NK-92 (cell line): ENCODE measurements around the gene TMEM204.

Source experiments
- DNase-seq: peaks from one replicate; lab custom pipeline; 2025; ENCODE audit not compliant: unreplicated experiment; lab: John Stamatoyannopoulos, UW

Gene TMEM204

GRCh38 chr16:1520461-1520860, 13.0 kb upstream of the TMEM204 start:
- DNase-seq: no peak

DNA sequence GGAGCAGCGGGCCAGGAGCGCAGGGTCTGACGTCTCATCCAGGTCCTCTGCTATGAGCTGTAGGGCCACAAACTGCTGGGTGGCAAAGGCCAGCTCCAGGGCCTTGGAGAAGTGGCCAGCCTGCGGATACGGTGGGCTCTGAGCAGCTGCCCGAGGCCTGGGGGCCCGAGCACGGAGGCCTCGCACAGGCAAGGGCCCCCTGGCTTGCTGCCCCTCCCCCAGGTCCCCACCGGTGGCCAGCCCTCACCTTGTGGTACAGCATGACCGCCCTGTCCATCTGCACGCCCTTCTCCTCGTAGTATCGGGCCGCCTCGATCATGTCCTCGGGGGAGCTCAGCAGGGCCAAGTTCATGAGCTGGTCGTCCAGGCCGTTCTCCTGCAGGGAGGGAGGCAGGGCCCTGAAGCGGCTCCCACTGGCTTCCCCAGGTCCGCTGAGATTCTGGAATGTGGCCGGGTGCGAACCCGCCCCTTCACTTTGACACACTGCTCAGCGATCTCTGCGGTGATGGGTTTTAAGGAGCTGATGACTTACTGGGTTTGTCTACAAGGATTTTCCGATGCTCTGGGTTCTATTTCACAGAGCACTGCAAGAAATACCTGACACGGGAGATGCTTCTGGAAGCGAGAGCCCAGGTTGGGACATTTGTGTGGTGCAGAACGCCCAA, 9.8 kb upstream of the TMEM204 start:
- DNase-seq: no peak

DNA sequence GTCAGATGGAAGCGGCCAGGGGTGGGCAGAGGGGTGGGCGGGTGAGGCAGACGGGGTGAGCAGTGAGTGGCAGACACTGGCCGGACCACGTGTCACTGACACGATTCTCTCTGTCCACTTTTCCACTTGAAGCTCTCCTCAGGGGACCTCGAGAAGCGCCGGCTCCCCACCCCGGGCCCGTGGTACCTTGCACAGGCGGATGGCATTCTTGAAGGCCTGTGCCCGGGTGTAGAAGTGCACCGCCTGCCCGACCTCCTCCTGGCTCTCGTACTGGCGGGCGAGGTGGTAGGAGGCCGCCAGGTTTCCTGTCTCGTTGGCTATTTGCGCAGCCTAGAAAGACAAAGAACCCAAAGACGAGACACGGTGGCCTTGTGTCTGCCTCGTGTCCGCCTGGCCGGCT, 9.1 kb upstream of the TMEM204 start:
- no peak for DNase-seq

DNA sequence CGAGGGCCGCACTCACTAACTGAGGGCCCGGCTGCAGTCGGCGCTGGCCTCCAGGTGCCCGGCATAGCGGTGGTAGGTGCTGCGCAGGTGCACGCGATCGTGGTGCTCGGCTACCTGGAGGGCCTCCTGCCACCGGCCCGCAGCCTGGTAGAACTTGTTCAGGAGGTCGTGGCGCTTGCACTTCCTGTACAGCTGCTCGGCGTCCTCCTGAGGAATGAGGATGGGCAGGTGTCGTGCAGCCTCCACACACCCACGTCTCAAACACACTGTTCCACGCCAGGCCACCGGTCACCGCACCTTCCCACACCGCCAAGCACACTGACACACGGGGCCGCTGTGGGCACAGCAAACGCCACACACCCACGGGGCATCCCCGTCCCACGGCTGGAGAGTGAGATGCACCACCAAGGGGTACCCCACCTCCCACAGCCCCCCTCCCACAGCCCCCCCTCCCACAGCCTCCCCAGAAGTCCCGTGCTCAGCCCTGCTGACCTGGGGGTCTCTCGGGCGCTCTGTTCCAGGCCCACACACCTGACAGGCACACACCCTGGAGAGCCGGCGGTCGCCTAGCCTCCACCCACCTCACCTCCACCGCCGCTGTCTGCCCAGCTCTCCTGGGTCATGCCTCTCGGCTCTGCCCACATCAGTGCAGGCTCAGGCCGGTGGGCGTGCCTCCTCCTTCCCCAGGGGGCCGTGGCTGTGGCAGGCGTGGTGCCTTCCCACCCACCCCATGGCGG, 7.4 kb upstream of the TMEM204 start:
- no peak for DNase-seq

DNA sequence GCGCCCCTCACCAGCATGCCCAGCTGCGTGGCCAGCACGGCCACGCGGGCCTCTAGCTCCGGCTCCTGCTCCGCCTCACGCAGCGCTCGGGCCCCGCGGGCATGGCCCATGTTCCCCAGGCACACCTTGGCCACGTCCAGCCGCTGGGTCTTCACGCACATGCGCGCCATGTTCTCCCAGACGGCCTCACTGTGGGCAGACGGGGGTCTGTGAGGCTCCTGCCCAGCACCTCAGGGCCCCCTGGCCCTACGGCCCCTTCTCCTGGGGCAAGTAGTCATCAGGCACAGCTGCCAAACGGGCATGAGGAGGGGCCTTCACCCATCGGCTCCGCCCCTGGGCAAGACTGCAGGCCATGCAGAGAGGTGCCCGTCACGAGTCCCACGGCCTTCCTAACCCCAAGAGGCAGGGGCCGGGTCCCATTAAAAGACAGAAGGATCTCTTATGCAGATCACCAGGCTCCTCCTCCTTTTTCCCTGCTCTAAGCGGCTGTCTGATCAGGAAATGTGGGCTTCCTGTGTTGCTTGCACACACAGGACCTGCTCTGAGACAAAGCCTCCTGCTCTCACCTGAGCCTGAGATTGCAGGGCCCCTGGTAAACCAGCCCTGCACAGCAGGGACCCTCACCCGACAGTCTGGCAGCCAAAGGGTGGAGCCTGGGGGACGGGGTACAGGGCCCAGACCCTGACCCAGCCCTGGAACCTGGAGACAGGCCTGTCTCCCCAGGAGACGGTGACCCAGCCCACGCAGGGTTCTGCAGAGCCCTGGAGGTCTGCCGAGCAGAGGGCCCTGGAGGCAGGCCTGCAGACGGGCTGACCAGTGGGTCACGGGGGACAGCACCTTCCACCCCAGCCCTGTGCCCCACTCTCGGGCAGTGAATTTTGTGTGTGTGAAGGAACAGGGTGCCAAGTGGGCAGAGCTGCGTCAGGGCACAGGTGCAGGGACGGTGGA, 6.6 kb upstream of the TMEM204 start:
- no peak for DNase-seq

GRCh38 chr16:1527836-1528811, 5.3 kb upstream of the TMEM204 start:
- DNase-seq: no peak

DNA sequence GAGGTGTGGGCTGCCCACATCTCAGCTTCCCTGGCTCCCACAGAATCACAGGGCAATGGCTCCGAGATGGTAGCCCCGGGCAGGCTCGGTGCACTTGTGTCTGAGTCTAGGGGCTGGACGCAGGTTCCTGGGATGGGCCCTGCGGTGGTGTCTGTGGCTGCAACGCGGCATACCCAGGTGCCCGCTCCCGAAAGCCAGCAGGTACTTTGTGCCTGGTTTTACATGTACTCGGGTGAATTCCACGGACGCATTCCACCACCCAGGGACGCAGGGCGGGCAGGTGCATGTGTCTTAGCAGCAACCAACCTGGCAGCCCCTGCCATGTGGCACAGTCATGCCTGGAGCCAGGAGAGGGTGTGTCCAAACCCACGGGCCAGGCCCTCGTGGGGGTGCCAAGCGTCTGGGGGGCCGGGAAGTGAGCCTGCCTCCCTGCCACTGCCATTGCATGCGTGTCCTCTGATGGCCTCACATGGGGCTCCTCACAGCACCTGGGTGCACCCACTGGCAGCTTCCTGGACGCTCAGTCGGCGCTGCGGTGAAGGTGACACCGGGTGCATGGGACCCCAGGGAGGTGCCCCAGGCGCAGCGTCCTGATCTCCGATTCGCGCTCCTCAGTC, 4.4 kb upstream of the TMEM204 start:
- no peak for DNase-seq

DNA sequence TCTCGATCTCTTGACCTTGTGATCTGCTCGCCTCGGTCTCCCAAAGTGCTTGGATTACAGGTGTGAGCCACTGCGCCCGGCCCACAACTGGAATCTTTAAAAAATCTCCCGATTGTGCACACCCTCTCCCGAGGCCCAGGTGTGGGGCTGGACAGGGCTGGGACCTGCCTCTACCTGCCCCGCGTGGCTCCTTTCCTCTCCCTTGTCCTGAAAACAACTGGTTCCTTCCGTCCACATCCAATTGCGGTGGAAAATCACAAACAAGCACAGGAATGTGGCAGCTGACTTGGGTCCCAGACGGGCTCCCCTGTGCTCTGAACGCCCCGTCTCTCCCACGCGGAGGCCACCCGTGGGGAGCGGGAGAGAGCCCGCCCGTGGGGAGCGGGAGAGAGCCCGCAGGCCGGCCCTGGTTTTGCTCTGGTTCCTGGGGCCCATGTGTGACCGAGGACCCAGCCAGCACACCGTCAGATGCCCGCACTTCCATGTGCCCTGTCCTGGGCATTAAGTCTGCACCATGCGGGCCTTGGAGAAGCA, 3.0 kb upstream of the TMEM204 start:
- no peak for DNase-seq

DNA sequence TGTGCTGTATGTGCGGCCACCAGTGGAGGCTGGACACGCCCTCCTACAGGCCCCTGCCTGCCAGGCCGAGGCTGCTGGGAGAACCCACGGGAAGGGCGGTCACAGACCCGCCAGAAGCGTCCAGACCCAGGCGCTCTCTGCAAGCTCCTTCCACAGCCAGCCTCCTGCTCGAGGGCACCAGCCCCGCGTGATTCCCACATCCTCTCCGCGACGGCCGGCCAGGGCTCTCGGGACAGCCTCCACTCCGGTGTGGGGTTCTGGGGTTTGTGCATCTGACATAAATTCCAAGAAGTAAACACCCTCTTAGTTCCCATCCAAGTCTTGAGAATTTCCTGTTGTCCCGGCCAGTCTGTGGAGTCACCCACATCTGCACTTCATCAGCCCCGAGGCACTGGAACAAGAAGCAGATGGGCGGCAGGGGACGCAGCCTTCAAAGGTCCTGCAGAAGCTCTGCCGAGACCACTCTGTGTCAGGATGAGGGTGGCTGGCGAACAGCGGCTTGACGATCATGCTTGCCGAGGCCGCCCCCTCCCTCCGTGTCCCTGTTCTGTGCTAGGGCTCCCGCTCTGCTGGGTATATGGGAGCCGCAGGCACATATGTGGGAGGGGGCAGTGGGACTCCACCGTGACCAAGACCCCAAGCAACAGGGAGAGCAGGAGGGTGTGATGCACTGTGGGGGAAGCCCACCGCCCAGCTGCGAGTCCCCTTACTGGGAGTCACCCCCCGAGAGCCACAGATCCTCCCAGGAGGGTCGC, 2.4 kb upstream of the TMEM204 start:
- no peak for DNase-seq

- DNase-seq: no peak
Observed at GRCh38 chr16:1531638-1531910, 1.9 kb upstream of the TMEM204 start.

GRCh38 chr16:1532081-1532760, 1.2 kb upstream of the TMEM204 start:
- no peak for DNase-seq

DNA sequence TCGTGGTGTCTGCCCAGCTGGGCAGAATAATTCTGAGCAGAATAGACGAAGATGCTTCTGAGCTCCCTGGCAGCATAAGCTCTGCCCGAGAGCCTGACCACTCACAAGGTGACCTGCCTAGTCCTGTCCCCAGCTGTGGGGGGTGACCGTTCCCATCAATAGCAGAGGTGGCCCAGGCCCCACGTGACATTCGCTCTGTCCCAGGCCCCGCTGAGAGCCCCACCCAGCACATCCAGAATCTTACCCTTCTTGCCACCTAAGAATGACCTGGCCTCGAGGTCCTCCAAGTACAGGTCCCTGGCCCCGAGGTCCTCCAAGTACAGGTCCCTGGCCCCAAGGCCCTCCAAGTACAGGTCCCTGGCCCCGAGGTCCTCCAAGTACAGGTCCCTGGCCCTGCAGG, 695 bp upstream of the TMEM204 start:
- no peak for DNase-seq

GRCh38 chr16:1534021-1535020, 855 bp downstream of the TMEM204 start:
- DNase-seq: no peak

DNA sequence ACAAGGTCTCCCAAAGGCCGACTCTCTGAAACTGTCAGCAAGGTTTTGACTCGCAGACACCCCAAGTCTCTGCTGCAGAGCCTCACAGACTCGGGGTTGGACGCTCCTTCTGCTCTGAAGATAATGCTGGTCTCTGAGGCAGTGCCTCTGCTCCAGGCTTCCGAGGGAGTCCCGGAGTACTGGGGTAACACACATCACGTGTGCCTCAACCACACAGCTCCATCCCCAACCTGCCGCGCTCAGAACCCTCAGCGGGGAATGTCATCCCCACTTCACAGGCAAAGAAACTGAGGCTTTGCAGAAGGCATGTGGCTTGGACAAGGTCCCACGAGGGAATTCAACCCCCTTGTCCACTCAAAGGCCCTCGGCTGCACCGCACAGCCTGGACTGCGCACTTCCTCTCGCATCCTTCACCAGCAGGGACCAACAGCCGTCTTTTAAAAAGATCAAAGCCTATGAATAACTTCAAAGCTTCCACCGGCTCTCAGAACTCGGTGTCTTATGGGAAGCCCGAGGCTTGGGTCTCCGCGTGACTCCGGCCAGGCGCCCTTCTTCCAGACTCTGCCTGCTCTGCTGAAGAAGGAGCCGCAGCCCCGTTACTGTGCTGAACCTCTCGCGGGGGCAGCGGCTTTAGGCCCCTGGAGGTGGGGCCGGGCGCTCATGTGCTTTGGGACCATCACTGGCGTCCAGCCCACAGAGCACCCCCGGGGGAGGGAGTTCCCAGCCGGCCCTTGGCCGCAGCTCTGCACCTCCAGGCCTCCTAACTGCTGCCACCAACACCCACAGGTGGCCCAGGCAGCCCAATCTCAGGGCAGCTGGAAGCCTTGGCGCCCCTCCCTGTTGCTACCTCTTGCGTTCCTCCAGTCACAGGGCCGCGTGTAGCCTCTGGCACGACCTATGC, 2.2 kb downstream of the TMEM204 start:
- no peak for DNase-seq

GRCh38 chr16:1536601-1537000, 3.1 kb downstream of the TMEM204 start:
- DNase-seq: no peak

DNA sequence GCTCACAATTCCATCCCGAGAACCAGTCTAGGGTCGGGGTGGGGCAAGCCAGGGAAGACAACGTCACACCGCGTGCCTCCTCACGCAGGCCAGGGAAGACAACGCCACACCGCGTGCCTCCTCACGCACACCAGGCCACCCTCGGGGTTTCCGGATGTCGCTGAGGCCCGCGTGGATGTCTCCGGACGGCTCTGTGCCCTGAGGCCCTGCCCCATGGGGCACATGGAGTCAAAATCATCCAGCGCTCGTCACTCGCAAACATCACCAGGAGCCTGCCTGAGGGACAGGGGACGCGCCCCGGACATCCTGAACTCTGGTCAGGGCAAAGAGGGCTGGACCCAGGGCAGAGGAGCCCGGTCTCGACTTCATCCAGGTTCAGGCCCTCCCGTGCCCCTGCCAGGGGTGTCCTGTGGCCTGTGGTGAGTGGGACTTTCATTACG, 3.7 kb downstream of the TMEM204 start:
- no peak for DNase-seq
